Panc1 (cell line): ENCODE measurements around the gene ELF5.

Source experiments
- POLR2AphosphoS5 ChIP-seq: IDR thresholded peaks from 2 replicates; pipeline ENCODE4 v1.6.1; 2012; ENCODE audit warnings: mild to moderate bottlenecking, low read depth, low read length, moderate library complexity
- TF ChIP-seq, protein P1 (sequence below): fragments of 450-650 bp; IDR thresholded peaks from 2 replicates; pipeline ENCODE4 v1.5.1; 2017; ENCODE audit warnings: mild to moderate bottlenecking

DNA sequence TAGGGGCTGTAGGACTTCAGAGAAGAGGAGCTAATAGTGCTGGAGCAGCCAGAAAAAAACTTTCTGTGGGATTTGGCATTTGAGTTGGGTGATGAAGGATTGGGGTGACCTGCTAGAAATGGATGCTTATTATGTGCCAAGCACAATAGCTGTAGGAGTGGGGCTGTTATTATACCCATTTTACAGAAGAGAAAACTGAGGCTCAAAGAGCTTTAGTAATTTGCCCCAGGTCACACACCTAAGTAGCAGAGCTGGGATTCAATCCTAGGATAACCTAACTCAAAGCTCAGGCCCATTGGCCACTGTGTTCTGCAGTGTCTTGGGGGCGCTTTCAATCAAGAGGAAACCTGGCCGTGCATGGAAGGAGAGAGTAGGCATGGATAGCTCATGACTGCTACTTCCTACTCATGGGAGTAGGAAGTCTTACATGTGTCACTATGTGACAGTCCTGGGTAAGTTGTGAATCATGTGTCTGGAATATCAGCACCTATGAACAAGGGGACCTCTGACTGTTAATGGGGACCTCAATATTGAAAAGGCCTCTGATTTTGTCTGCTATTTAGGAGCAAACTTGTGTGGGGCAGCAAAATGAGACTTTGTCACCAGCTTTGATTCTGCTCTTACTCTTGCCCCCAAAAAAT lies 6.1 kb upstream of the ELF5 start:
- TF ChIP-seq POLR2AphosphoS5, result no peak
- TF ChIP-seq, protein P1, sequence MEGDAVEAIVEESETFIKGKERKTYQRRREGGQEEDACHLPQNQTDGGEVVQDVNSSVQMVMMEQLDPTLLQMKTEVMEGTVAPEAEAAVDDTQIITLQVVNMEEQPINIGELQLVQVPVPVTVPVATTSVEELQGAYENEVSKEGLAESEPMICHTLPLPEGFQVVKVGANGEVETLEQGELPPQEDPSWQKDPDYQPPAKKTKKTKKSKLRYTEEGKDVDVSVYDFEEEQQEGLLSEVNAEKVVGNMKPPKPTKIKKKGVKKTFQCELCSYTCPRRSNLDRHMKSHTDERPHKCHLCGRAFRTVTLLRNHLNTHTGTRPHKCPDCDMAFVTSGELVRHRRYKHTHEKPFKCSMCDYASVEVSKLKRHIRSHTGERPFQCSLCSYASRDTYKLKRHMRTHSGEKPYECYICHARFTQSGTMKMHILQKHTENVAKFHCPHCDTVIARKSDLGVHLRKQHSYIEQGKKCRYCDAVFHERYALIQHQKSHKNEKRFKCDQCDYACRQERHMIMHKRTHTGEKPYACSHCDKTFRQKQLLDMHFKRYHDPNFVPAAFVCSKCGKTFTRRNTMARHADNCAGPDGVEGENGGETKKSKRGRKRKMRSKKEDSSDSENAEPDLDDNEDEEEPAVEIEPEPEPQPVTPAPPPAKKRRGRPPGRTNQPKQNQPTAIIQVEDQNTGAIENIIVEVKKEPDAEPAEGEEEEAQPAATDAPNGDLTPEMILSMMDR, result no peak
